ENCODE data around the gene HIKESHI.

HIKESHI gene

DNA sequence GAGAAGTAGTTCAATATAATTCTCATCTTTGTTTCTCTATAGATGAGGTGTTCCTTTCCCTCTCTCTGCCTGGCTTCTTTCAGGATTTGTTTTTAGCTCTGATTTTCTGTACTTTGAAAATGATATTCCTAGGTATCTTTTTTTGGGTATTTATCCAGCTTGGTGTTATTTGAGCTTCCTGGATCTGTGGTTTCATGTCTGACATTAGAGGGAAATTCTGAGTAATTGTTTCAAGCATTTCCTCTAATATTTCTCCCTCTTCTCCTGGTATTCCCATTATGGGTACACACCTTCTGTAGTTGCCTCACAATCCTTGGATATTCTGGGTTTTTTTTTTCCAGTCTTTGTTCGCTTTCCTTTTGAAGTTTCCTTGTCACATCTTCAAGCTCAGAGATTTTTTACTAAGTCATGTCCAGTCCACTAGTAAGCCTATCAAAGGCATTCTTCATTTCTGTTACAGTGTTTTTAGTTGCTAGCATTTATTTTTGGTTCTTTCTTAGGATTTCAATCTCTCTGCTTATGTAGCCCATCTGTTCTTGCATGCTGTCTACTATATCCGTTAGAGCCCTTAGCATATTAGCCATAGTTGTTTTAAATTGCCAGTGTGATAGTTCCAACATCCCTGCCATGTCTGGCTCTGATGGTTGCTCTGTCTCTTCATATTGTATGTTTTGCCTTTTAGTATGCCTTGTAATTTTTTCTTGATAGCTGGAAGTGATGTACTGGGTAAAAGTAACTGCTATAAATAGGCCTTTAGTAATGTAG lies 78.4 kb downstream of the HIKESHI start:
- DNase-seq: no peak

GRCh38 chr11:86383041-86383955 lies 81.3 kb downstream of the HIKESHI start:
- DNase-seq: no peak

GRCh38 chr11:86386283-86386682 lies 84.2 kb downstream of the HIKESHI start:
- no peak for DNase-seq

DNA sequence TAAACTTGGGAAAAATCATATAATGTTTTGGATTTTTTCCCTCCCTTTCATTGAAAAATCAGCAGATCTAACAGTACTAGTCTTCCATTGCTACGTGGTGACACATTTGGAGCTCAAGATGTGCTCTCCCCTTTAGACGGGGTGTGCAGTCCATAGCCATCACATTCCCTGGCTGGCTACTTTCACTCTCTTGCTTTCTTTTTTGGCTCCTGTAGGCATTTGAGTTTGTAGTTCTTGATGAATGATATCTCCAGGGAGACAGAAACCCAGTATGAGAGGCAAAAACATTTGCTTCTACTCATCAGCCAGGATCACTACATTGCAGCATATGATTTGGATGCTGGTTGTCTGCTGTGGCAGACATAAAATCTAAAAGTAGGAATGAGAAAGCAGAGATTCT lies 84.7 kb downstream of the HIKESHI start:
- no peak for DNase-seq

DNA sequence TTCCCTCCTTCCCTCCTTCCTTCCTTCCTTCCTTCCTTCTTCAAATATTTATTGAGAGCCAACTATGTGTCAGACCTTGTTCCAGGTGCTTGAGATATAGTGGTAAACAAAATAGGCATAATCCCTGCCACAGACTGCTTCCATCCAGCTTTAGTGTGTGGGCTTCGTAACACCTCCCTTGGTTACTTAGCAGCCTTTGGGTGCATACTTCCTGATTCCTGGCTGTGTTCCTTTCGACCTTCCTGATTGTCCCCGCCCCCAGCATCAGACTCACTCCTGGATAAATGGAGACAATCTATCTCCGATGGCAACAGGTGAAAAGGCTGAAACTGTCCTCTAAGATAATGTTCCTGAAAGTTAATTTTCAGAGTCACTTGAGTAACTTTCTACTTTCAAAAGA lies 86.2 kb downstream of the HIKESHI start:
- DNase-seq: no peak

GRCh38 chr11:86390487-86390886 lies 88.4 kb downstream of the HIKESHI start:
- DNase-seq: no peak

DNA sequence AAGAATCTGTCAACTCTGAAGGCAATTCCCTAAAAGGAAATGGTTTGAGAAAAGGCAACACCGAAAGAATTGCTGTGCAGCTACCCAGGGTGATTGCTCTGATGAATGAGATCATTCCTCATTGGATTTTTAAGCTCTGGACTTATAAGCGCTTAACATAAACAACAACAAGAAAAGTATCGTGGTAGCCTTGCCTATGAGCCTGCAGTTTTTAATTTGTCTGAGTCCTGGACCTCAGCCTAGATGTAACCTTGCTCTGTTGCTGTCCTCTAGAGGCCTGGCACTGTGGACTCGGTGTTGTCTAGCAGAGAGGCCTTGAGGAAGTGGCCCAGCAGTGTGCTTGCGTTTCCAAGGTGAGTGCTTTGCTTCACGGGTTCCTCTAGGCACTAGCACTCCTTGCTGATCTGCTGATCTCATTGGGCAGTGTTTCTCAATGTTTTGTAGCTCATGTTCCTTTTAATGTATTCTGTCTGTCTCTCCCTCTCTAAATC lies 93.1 kb downstream of the HIKESHI start:
- no peak for DNase-seq
